ENCODE results near the gene FAM163B.

DNA sequence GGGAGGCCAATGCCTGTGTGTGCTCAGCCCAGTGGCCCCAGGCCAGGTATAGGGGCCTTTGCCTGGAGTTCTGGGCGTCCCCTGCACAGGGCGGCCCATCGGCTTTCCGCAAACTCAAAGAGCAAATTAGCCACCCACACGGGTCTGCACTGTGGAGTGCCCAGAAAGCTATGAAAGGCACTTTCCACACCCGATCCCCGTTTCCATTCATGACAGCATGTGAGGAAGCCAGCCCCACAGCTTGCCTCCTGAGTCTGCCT lies 32.1 kb upstream of the FAM163B start:
- TF ChIP-seq ARNTL (CRISPR knock-in tag; IDR thresholded peaks at IDR 0.05; ENCODE audit: borderline replicate concordance, low read depth) (no peak), PPARA (CRISPR knock-in tag; IDR thresholded peaks at IDR 0.05; ENCODE audit: borderline replicate concordance) (no peak), ZFP3 (CRISPR knock-in tag; IDR thresholded peaks at IDR 0.05) (no peak), ZFP30 (CRISPR knock-in tag; IDR thresholded peaks at IDR 0.05) (no peak), ISL1 (CRISPR knock-in tag; IDR thresholded peaks at IDR 0.05) (no peak), SNAI2 (CRISPR knock-in tag; IDR thresholded peaks at IDR 0.05) (no peak), RARB (CRISPR knock-in tag; IDR thresholded peaks at IDR 0.05) (no peak), CSDC2 (CRISPR knock-in tag; IDR thresholded peaks at IDR 0.05) (no peak), ZNF565 (CRISPR knock-in tag; conservative IDR thresholded peaks at IDR 0.05; ENCODE audit: low read depth) (no peak)
- TF ChIP-seq, protein P1, sequence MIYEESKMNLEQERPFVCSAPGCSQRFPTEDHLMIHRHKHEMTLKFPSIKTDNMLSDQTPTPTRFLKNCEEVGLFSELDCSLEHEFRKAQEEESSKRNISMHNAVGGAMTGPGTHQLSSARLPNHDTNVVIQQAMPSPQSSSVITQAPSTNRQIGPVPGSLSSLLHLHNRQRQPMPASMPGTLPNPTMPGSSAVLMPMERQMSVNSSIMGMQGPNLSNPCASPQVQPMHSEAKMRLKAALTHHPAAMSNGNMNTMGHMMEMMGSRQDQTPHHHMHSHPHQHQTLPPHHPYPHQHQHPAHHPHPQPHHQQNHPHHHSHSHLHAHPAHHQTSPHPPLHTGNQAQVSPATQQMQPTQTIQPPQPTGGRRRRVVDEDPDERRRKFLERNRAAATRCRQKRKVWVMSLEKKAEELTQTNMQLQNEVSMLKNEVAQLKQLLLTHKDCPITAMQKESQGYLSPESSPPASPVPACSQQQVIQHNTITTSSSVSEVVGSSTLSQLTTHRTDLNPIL (CRISPR knock-in tag; IDR thresholded peaks at IDR 0.05; ENCODE audit: low read depth) = no peak
- TF ChIP-seq, protein P2, sequence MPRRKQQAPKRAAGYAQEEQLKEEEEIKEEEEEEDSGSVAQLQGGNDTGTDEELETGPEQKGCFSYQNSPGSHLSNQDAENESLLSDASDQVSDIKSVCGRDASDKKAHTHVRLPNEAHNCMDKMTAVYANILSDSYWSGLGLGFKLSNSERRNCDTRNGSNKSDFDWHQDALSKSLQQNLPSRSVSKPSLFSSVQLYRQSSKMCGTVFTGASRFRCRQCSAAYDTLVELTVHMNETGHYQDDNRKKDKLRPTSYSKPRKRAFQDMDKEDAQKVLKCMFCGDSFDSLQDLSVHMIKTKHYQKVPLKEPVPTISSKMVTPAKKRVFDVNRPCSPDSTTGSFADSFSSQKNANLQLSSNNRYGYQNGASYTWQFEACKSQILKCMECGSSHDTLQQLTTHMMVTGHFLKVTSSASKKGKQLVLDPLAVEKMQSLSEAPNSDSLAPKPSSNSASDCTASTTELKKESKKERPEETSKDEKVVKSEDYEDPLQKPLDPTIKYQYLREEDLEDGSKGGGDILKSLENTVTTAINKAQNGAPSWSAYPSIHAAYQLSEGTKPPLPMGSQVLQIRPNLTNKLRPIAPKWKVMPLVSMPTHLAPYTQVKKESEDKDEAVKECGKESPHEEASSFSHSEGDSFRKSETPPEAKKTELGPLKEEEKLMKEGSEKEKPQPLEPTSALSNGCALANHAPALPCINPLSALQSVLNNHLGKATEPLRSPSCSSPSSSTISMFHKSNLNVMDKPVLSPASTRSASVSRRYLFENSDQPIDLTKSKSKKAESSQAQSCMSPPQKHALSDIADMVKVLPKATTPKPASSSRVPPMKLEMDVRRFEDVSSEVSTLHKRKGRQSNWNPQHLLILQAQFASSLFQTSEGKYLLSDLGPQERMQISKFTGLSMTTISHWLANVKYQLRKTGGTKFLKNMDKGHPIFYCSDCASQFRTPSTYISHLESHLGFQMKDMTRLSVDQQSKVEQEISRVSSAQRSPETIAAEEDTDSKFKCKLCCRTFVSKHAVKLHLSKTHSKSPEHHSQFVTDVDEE (CRISPR knock-in tag; IDR thresholded peaks at IDR 0.05) = no peak
- TF ChIP-seq, protein P3, sequence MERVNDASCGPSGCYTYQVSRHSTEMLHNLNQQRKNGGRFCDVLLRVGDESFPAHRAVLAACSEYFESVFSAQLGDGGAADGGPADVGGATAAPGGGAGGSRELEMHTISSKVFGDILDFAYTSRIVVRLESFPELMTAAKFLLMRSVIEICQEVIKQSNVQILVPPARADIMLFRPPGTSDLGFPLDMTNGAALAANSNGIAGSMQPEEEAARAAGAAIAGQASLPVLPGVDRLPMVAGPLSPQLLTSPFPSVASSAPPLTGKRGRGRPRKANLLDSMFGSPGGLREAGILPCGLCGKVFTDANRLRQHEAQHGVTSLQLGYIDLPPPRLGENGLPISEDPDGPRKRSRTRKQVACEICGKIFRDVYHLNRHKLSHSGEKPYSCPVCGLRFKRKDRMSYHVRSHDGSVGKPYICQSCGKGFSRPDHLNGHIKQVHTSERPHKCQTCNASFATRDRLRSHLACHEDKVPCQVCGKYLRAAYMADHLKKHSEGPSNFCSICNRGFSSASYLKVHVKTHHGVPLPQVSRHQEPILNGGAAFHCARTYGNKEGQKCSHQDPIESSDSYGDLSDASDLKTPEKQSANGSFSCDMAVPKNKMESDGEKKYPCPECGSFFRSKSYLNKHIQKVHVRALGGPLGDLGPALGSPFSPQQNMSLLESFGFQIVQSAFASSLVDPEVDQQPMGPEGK (CRISPR knock-in tag; IDR thresholded peaks at IDR 0.05; ENCODE audit: borderline replicate concordance) = no peak
